Stimulated activated effector memory CD8-positive, alpha-beta T cell treated with anti-CD3 and anti-CD28 coated beads, Interleukin-12 subunit alpha, Interleukin-12 subunit beta, amount 100 ng/mL, for 72 hours (primary cell): Measurements from ENCODE around the gene ELSPBP1.
"Not testable (repeated sequence)": the region's sequence is repeated elsewhere in the genome, so short reads cannot be mapped to it uniquely, and the experiment has no call there.

Source experiments
- ATAC-seq: fragments of 150-1000 bp; cut with Tn5 transposase; 2 replicates; pipeline ENCODE4 v1.10.0; 2021
- DNase-seq, 2 donors: peaks; one replicate each; pipeline ENCODE4 v3.0.0; 2021 to 2022; ENCODE audit warnings: low spot score in 2 of 2
- H3K27ac Mint-ChIP-seq: one replicate; pipeline ENCODE4 v1.8.0; 2022; ENCODE audit warnings: mild to moderate bottlenecking, mixed read lengths
- H3K36me3 Mint-ChIP-seq: one replicate; pipeline ENCODE4 v1.8.0; 2022; ENCODE audit warnings: mild to moderate bottlenecking, mixed read lengths
- H3K4me1 Mint-ChIP-seq: one replicate; pipeline ENCODE4 v1.8.0; 2022; ENCODE audit warnings: mixed read lengths
- H3K4me3 Mint-ChIP-seq: one replicate; pipeline ENCODE4 v1.8.0; 2022; ENCODE audit warnings: mild to moderate bottlenecking, mixed read lengths
- H3K9me3 Mint-ChIP-seq: one replicate; pipeline ENCODE4 v1.8.0; 2022; ENCODE audit warnings: mixed read lengths

ELSPBP1 gene

GRCh38 chr19:47994209-47994802 lies at the start of gene ELSPBP1:
TSS of gene ELSPBP1 (plus strand) at chr19:47994632. CDS start at chr19:48008668, 14,036 bp downstream.
- ATAC-seq (no peak), DNase-seq (no peak)
- Mint-ChIP-seq H3K4me1 (no peaks in the 10 kb centered on the region), H3K4me3 (no peak within 1 kb of the TSS), H3K36me3 (no peaks in the 10 kb centered on the region), H3K27ac (no peak within 1 kb of the TSS), H3K9me3 (no peaks in the 10 kb centered on the region)

GRCh38 chr19:47949852-47950521 lies 44.4 kb upstream of the ELSPBP1 start:
- DNase-seq, result peak; percentile 26 to 71
- H3K27ac Mint-ChIP-seq, H3K36me3 Mint-ChIP-seq, H3K9me3 Mint-ChIP-seq, ATAC-seq, H3K4me3 Mint-ChIP-seq, H3K4me1 Mint-ChIP-seq: not testable (repeated sequence)

- ATAC-seq, DNase-seq, H3K27ac Mint-ChIP-seq, H3K9me3 Mint-ChIP-seq, H3K36me3 Mint-ChIP-seq, H3K4me1 Mint-ChIP-seq, H3K4me3 Mint-ChIP-seq: not testable (repeated sequence)
Observed at GRCh38 chr19:47952132-47952531, 42.3 kb upstream of the ELSPBP1 start.

GRCh38 chr19:47955936-47956335 lies 38.5 kb upstream of the ELSPBP1 start:
- peak in 1 of 2 donors; percentile 55 for DNase-seq
- H3K27ac Mint-ChIP-seq, H3K9me3 Mint-ChIP-seq, H3K36me3 Mint-ChIP-seq, H3K4me3 Mint-ChIP-seq, H3K4me1 Mint-ChIP-seq, ATAC-seq: not testable (repeated sequence)

GRCh38 chr19:47973529-47973928 lies 20.9 kb upstream of the ELSPBP1 start:
- H3K36me3 Mint-ChIP-seq, result no peaks in the 10 kb centered on the region
- ATAC-seq, result no peak
- H3K9me3 Mint-ChIP-seq, result no peaks in the 10 kb centered on the region
- no peak overlapping the region for H3K27ac Mint-ChIP-seq
- no peak overlapping the region for H3K4me3 Mint-ChIP-seq
- no peaks in the 10 kb centered on the region for H3K4me1 Mint-ChIP-seq
- no peak for DNase-seq

- Mint-ChIP-seq H3K9me3 (no peaks in the 10 kb centered on the region), H3K4me1 (no peaks in the 10 kb centered on the region), H3K36me3 (no peaks in the 10 kb centered on the region), H3K4me3 (no peak overlapping the region), H3K27ac (no peak overlapping the region)
- DNase-seq (no peak), ATAC-seq (no peak)
Observed at GRCh38 chr19:47991191-47991808, 3.1 kb upstream of the ELSPBP1 start.

GRCh38 chr19:47992070-47992469 lies 2.4 kb upstream of the ELSPBP1 start, which contains the start of gene BSPH1:
TSS of gene BSPH1 (minus strand) at chr19:47992170. CDS start at chr19:47992081, 89 bp downstream.
- Mint-ChIP-seq H3K4me3 (no peak within 1 kb of the TSS), H3K36me3 (no peaks in the 10 kb centered on the region), H3K27ac (no peak within 1 kb of the TSS), H3K9me3 (no peaks in the 10 kb centered on the region), H3K4me1 (no peaks in the 10 kb centered on the region)
- ATAC-seq, result no peak
- no peak for DNase-seq

- Mint-ChIP-seq H3K9me3 (no peaks in the 10 kb centered on the region), H3K27ac (no peak overlapping the region), H3K4me1 (no peaks in the 10 kb centered on the region), H3K36me3 (no peaks in the 10 kb centered on the region), H3K4me3 (no peak overlapping the region)
- ATAC-seq (no peak), DNase-seq (no peak)
Observed at GRCh38 chr19:47996230-47996727, 1.8 kb downstream of the ELSPBP1 start.

- no peak for DNase-seq
- H3K4me3 Mint-ChIP-seq, result no peak overlapping the region
- H3K4me1 Mint-ChIP-seq, result no peaks in the 10 kb centered on the region
- ATAC-seq, result no peak
- no peak overlapping the region for H3K27ac Mint-ChIP-seq
- H3K36me3 Mint-ChIP-seq, result no peaks in the 10 kb centered on the region
- H3K9me3 Mint-ChIP-seq, result no peaks in the 10 kb centered on the region
Observed at GRCh38 chr19:47998800-47999199, 4.4 kb downstream of the ELSPBP1 start.

GRCh38 chr19:48000846-48001245 lies 6.4 kb downstream of the ELSPBP1 start:
- no peaks in the 10 kb centered on the region for H3K9me3 Mint-ChIP-seq
- no peak for DNase-seq
- no peaks in the 10 kb centered on the region for H3K4me1 Mint-ChIP-seq
- no peak for ATAC-seq
- H3K4me3 Mint-ChIP-seq, result no peak overlapping the region
- no peaks in the 10 kb centered on the region for H3K36me3 Mint-ChIP-seq
- H3K27ac Mint-ChIP-seq, result no peak overlapping the region

- Mint-ChIP-seq H3K4me1 (no peaks in the 10 kb centered on the region), H3K9me3 (no peaks in the 10 kb centered on the region), H3K4me3 (no peak overlapping the region), H3K27ac (no peak overlapping the region), H3K36me3 (no peaks in the 10 kb centered on the region)
- DNase-seq (no peak), ATAC-seq (no peak)
Observed at GRCh38 chr19:48004236-48004635, 9.8 kb downstream of the ELSPBP1 start.

GRCh38 chr19:48006762-48007161 lies 12.3 kb downstream of the ELSPBP1 start:
- no peak overlapping the region for H3K27ac Mint-ChIP-seq
- no peak overlapping the region for H3K4me3 Mint-ChIP-seq
- H3K4me1 Mint-ChIP-seq, result no peaks in the 10 kb centered on the region
- ATAC-seq, result no peak
- no peak for DNase-seq
- no peaks in the 10 kb centered on the region for H3K9me3 Mint-ChIP-seq
- H3K36me3 Mint-ChIP-seq, result no peaks in the 10 kb centered on the region

- no peak overlapping the region for H3K27ac Mint-ChIP-seq
- ATAC-seq, result no peak
- H3K4me3 Mint-ChIP-seq, result no peak overlapping the region
- H3K9me3 Mint-ChIP-seq, result no peaks in the 10 kb centered on the region
- no peaks in the 10 kb centered on the region for H3K4me1 Mint-ChIP-seq
- no peak for DNase-seq
- H3K36me3 Mint-ChIP-seq, result no peaks in the 10 kb centered on the region
Observed at GRCh38 chr19:48010932-48011758, 16.7 kb downstream of the ELSPBP1 start.

GRCh38 chr19:48020686-48021085 lies 26.3 kb downstream of the ELSPBP1 start:
- Mint-ChIP-seq H3K4me3 (no peak overlapping the region), H3K27ac (no peak overlapping the region), H3K36me3 (no peaks in the 10 kb centered on the region), H3K9me3 (no peaks in the 10 kb centered on the region), H3K4me1 (no peaks in the 10 kb centered on the region)
- DNase-seq (no peak), ATAC-seq (no peak)

GRCh38 chr19:48023011-48023410 lies 28.6 kb downstream of the ELSPBP1 start:
- H3K4me1 Mint-ChIP-seq, result no peaks in the 10 kb centered on the region
- no peak for ATAC-seq
- no peaks in the 10 kb centered on the region for H3K36me3 Mint-ChIP-seq
- no peak overlapping the region for H3K27ac Mint-ChIP-seq
- no peaks in the 10 kb centered on the region for H3K9me3 Mint-ChIP-seq
- no peak overlapping the region for H3K4me3 Mint-ChIP-seq
- no peak for DNase-seq
